ENCODE data around the gene ADM5. TPM values are rescaled to one million over a fixed set of nuclear protein-coding genes. Genes with fewer than 3 reads are reported as not detected.
A peak's percentile ranks its signal among the peaks of the same experiment; 100 is the strongest.

The ADM5 gene
- total RNA-seq, 6 donors from 2014 or later, result 0.55 to 3.0 (median 1.5) TPM; not detected in 1

DNA sequence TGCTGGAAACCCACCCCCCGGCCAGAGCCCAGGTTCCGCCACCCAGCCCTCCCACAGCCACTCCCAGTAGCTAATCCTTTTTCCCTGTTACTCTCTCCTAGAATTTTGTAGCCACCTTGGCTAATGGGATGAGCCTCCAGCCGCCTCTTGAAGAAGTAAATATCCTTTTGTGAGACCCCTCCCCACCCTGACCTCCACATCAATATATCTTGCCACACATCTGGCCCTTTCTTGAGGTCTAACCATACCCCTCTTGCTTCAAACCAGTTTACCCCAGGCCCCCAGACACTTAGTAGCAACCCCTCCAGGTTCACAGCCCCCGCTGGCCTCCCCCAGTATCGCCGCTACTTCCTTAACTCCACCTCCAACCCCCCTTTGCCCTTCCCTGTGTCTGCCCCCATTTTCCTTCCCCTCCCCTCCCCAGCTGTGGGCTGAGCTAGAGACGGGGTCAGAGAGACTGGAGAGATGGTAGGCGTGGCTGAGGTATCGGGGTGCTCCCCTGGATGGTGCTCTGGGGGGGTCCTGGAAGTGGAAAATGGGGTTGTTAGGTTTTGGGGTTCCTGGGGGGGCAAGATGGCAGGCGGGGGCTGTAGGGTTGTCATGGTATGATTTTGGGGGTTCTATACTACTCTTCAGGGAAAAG, 9.5 kb upstream of the ADM5 start:
- Histone ChIP-seq H3K27ac (peak overlapping the region; percentile 2 to 83 (median 54)), H3K27me3 (no peaks in the 10 kb centered on the region), H3K4me3 (no peak overlapping the region), H3K9me3 (no peaks in the 10 kb centered on the region), H3K4me1 (peaks cover 38 to 49% (median 41%) of the 10 kb centered on the region in 4 donors), H3K36me3 (peaks cover 3 to 38% (median 35%) of the 10 kb centered on the region in 4 donors)
- ATAC-seq (ENCODE audit: low FRiP score in 2 of 2) (no peak), DNase-seq (no peak)
- WGBS, 2 donors, result 67 to 69% methylated on average over 10 of the region's 10 CpGs
- no peak for TF ChIP-seq POLR2A (IDR thresholded peaks at IDR 0.05)
- TF ChIP-seq, protein P1, sequence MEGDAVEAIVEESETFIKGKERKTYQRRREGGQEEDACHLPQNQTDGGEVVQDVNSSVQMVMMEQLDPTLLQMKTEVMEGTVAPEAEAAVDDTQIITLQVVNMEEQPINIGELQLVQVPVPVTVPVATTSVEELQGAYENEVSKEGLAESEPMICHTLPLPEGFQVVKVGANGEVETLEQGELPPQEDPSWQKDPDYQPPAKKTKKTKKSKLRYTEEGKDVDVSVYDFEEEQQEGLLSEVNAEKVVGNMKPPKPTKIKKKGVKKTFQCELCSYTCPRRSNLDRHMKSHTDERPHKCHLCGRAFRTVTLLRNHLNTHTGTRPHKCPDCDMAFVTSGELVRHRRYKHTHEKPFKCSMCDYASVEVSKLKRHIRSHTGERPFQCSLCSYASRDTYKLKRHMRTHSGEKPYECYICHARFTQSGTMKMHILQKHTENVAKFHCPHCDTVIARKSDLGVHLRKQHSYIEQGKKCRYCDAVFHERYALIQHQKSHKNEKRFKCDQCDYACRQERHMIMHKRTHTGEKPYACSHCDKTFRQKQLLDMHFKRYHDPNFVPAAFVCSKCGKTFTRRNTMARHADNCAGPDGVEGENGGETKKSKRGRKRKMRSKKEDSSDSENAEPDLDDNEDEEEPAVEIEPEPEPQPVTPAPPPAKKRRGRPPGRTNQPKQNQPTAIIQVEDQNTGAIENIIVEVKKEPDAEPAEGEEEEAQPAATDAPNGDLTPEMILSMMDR (IDR thresholded peaks at IDR 0.05), result no peak
- TF ChIP-seq EP300 (IDR thresholded peaks at IDR 0.05), result no peak
- TF ChIP-seq POLR2AphosphoS5 (IDR thresholded peaks at IDR 0.05), result no peak

DNA sequence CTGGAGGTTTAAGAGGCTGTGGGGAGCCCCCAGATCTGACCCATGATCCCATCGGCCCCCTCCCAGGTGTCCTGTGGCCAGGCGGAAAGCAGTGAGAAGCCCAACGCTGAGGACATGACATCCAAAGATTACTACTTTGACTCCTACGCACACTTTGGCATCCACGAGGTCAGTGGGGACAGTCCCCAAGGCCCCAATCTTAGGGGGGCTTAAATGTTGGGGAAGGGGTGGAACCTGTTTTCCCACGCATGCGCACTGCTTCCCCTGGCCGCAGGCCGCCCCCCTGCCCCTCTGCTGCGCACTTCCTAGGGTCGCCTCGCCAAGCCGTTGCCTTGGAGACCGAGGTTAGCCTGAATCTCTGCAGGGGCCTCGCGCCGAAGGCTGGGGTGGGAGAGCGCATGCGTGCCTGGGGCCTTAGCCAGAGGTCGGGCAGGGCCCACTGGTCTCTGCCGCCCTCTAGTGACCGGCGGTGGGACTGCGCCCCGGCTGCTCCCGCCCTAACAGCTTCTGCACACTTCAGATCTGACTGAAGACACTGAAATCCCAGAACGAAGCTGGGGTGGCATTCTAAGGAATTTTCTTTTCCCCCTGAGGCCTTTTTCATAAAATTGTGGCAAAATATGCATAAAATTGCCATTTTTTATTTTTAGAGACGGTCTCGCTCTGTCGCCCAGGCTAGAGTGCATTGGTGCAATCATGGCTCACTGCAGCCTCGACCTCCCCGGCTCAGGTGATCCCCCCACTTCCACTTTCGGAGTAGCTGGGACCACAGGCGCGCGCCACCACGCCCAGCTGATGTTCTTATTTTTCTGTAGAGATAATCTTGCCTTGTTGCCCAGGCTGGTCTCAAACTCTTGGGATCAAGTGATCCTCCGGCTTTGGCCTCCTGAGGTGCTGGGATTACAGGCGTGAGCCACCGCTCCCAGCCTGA, 8.7 kb upstream of the ADM5 start:
- no peaks in the 10 kb centered on the region for H3K9me3 ChIP-seq
- peak overlapping the region; percentile 2 to 83 (median 54) for H3K27ac ChIP-seq
- ATAC-seq (ENCODE audit: low FRiP score in 2 of 2), result peak; percentile 44 to 60
- TF ChIP-seq EP300 (IDR thresholded peaks at IDR 0.05) (no peak), POLR2A (IDR thresholded peaks at IDR 0.05) (no peak), POLR2AphosphoS5 (IDR thresholded peaks at IDR 0.05) (no peak)
- TF ChIP-seq, protein P1 (IDR thresholded peaks at IDR 0.05), result peak; percentile 96 to 100 (median 98)
- peak; percentile 90 to 99 for DNase-seq
- H3K27me3 ChIP-seq, result no peaks in the 10 kb centered on the region
- 37 to 63% methylated on average over 18 to 40 of the region's 40 CpGs for WGBS, 2 donors
- peaks cover 41 to 49% (median 45%) of the 10 kb centered on the region in 4 donors for H3K4me1 ChIP-seq
- peaks cover 3 to 46% (median 42%) of the 10 kb centered on the region in 4 donors for H3K36me3 ChIP-seq
- peak overlapping the region in 2 of 4 donors; percentile 28 to 29 for H3K4me3 ChIP-seq

DNA sequence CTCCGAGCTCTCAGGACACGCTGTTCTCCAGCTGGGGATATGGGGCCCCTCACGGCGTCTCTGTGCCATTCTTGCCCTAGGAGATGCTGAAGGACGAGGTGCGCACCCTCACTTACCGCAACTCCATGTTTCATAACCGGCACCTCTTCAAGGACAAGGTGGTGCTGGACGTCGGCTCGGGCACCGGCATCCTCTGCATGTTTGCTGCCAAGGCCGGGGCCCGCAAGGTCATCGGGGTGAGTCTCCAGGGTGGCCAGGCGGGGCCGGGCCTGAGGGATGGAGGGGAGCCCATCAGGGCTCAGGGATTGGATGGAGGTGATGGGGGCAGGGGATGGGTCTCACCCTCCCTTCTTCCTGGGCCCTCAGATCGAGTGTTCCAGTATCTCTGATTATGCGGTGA, 7.6 kb upstream of the ADM5 start:
- DNase-seq, result peak in 1 of 2 donors; percentile 78
- Histone ChIP-seq H3K9me3 (no peaks in the 10 kb centered on the region), H3K4me3 (no peak overlapping the region), H3K27me3 (no peaks in the 10 kb centered on the region), H3K36me3 (peaks cover 3 to 58% (median 52%) of the 10 kb centered on the region in 4 donors), H3K27ac (no peak overlapping the region), H3K4me1 (peaks cover 39 to 51% (median 47%) of the 10 kb centered on the region in 4 donors)
- TF ChIP-seq EP300 (IDR thresholded peaks at IDR 0.05) (no peak), POLR2AphosphoS5 (IDR thresholded peaks at IDR 0.05) (no peak), POLR2A (IDR thresholded peaks at IDR 0.05) (no peak)
- no peak for ATAC-seq (ENCODE audit: low FRiP score in 2 of 2)
- WGBS, 2 donors, result 91 to 93% methylated on average over 17 to 19 of the region's 19 CpGs

DNA sequence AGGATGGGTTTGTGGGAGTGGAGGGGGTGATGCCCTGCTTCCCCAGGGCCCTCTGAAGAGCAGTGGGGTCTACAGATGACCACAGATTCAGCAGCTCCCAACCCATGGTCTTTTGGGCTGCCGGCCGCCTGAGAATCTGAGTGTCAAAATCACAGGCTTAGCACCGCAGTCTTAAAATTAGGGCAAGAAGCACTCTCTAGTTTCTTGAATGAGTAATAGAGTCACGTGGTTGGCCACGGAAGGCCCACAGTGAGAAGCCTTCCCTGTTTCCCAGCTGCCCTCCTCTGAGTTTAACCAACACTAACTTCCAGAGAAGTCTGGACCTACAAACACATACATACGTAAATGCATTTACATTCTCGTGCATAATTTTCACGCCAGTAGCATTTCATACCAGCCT, 7.1 kb upstream of the ADM5 start:
- H3K36me3 ChIP-seq, result peaks cover 3 to 62% (median 52%) of the 10 kb centered on the region in 4 donors

More for the DNA sequence above, 7.1 kb upstream of the ADM5 start:
- H3K4me3 ChIP-seq, result no peak overlapping the region
- ATAC-seq (ENCODE audit: low FRiP score in 2 of 2) (no peak), DNase-seq (no peak)
- peaks cover 39 to 55% (median 51%) of the 10 kb centered on the region in 4 donors for H3K4me1 ChIP-seq
- H3K27ac ChIP-seq, result no peak overlapping the region
- H3K27me3 ChIP-seq, result no peaks in the 10 kb centered on the region
- no peak for TF ChIP-seq POLR2A (IDR thresholded peaks at IDR 0.05)
- TF ChIP-seq POLR2AphosphoS5 (IDR thresholded peaks at IDR 0.05), result no peak
- TF ChIP-seq EP300 (IDR thresholded peaks at IDR 0.05), result no peak
- TF ChIP-seq, protein P1 (IDR thresholded peaks at IDR 0.05), result no peak
- H3K9me3 ChIP-seq, result no peaks in the 10 kb centered on the region
- WGBS, 2 donors, result 93 to 94% methylated on average over 6 to 8 of the region's 8 CpGs

All from upper lobe of left lung (tissue), 6 donors.